Activated T-helper 1 cell treated with Interleukin-2 at 50 U/mL for 16 hours (primary cell): ENCODE results near the gene CBLN3.

Experiments used
- DNase-seq: peaks from one replicate; pipeline ENCODE4 v3.0.0-alpha.2; 2020; ENCODE audit warnings: low read depth

CBLN3 gene

GRCh38 chr14:24425704-24426103 lies 3.8 kb downstream of the CBLN3 start:
- DNase-seq = no peak

DNA sequence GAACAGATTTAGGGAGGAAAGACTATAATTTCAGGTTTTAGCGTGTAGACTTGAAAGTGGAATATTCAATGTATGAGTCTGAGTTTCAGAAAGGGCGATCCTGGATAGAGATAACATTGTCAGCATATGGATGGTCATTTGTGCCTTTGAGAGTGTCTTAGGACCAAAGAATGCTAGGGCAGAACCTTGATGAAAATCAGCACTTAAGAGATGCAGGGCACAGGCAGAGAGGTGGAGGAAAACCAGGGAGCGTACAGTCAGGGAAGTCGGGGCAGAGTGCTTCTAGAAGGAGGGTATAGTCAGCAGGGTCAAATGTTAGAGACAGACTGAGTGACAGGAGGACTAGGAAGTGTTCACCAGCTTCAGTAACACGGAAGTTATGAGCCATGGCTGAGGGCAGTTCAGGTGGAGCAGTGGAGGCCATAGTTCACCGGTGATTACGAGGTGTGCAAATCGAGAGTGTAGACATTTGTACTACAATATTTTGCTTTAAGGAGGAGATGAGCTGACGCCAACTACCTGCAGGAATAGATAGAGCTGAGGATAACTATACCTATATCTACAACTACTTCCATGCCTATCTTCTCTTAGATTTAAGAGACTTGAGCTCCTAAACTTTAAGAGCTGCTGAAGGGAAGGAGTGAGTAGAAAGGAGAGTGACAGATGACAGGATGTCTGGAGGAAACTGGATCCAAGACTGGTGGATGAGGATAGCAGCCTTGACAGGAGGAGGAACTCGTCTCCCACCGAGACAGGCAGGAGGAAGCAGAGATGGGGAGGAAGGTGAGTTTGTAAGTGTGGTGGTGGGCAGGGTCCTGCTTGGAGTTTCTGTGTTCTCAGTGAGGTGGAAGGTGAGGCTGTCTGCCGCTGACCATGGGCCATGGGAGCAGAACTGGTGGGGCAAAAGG lies 6.5 kb downstream of the CBLN3 start:
- no peak for DNase-seq

- DNase-seq = no peak
These were observed 7.2 kb downstream of the CBLN3 start for GRCh38 chr14:24422261-24422660.

GRCh38 chr14:24418492-24418873 lies 11.0 kb downstream of the CBLN3 start:
- DNase-seq = no peak

- DNase-seq = no peak
These were observed 11.5 kb downstream of the CBLN3 start for GRCh38 chr14:24417832-24418491.

DNA sequence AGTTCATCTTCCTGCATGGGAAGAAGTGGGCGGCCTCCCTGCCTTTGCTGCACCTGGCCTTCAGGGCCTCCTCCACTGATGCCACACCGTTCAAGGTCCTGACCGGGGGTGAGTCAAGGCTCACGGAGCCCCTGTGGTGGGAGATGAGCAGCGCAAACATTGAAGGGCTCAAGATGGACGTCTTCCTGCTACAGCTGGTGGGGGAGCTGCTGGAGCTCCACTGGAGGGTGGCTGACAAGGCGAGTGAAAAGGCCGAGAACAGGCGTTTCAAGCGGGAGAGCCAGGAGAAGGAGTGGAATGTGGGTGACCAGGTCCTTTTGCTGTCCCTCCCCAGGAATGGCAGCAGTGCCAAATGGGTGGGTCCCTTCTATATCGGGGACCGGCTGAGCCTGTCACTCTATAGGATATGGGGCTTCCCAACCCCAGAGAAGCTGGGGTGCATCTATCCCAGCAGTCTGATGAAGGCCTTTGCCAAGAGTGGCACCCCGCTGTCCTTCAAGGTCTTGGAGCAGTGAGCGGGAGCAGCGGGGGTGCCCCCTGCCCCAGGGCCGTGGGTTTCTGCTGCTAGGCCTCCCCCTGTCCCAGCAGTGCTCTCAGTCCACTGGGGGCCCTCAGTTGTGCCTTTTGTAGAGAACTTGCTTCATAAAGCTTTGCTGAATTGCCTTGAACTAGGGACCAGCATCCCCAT lies 12.4 kb downstream of the CBLN3 start:
- no peak for DNase-seq

GRCh38 chr14:24416254-24416931 lies 13.1 kb downstream of the CBLN3 start:
- no peak for DNase-seq

GRCh38 chr14:24415421-24416253 lies 13.8 kb downstream of the CBLN3 start:
- DNase-seq = no peak

GRCh38 chr14:24414732-24415420 lies 14.6 kb downstream of the CBLN3 start:
- DNase-seq = no peak

DNA sequence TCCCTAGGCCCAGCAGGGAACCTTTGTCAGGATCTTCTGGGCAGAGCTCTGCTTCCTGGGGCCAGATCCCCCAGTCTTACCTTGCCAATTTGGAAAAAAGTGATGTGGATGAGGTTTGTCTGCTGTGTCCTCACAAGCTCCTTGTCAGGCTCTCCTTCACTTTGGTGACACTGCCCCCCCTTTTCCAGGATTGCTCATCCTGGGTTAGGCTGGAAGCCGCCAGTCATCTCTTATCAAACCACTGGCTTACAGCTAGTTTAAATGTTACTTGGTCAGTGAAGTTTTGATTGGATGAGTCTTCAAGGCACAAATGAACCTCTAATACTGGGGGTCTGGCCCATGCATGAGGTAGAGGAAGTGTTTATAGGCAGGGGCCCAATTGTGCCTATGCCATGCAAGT lies 15.4 kb downstream of the CBLN3 start:
- no peak for DNase-seq

- DNase-seq = no peak
These were observed 17.8 kb downstream of the CBLN3 start for GRCh38 chr14:24411443-24412389.

DNA sequence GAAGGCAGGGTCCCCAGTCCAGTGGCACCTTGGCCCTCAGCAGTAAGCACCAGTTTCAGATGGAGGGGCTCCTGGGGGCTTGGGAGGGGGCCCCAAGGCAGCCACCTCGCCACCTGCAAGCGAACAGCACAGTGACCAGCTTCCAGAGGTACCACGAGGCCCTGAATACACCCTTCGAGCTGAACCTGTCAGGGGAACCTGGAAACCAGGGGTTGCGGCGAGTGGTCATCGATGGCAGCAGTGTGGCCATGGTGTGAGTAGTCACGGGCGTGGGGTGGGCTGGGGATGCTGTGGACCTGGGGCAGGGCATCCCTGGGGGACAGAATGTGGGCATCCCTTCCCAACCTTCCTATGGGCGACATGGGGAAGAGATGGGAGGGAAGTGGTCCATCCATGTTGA lies 19.5 kb downstream of the CBLN3 start:
- DNase-seq = no peak

DNA sequence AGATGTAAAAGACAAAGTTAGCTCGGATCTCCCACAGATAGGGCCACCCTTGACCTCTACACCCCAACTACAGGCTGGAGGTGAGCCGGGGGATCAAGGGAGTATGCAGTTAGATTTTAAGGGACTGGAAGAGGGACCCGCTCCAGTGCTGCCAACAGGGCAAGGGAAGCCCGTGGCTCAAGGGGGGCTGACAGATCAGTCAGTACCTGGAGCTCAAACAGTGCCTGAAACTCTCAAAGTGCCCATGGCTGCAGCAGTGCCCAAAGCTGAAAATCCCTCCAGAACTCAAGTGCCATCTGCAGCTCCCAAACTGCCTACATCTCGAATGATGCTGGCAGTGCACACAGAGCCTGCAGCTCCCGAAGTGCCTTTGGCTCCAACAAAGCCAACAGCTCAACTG lies 20.3 kb downstream of the CBLN3 start:
- no peak for DNase-seq

GRCh38 chr14:24408764-24409163 lies 20.7 kb downstream of the CBLN3 start:
- no peak for DNase-seq

DNA sequence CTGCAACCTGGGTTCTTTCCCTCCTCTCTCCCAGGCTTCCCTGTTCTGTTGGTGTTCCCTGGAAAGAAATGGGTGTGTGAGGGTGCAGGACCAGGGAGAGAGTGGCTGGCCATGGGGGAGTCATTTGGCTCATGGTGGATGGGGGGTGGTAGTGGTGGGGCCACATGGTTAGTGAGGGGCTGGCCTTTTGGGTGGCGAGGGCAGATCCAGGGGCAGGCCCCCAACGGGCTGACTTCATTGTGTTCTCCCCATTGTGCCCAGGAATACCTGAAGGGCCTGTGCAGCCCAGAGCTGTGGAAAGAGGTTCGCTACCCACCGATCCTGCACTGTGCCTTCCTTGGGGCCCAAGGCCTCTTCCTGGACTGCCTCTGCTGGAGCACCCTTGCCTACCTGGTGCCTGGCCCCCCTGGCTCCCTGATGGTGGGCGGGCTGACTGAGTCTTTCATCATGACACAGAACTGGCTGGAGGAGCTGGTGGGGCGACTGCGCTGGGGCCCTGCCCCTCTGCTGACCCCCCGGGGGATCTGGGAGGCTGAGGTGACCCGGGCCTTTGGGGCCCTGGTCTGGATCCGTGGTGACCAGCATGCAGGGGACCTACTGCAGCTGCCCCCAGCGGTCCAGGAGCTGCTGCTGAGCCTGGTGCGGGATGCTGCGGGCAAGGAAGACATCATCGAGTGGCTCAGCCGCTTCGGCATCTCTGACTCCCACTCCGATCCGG lies 21.7 kb downstream of the CBLN3 start:
- no peak for DNase-seq

DNA sequence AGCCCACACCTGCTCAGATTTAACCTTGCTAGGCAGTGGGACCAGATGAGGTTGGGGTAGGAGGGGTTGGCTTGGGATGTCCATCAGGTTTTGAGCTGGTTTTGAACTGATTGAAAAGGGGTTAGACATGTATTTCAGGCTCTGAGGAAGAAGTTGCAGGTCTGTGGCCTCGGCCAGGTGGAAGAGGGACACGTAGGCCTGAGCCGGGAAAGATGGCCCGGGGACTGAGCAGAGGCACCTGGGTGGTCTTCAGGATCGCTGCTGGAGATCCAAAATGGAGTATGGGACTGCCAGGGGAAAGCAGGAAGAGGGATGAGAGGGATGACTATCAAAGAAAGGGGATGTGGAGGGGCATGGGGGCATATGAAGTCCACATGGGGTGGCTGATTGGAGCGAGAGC lies 23.1 kb downstream of the CBLN3 start:
- DNase-seq = no peak

DNA sequence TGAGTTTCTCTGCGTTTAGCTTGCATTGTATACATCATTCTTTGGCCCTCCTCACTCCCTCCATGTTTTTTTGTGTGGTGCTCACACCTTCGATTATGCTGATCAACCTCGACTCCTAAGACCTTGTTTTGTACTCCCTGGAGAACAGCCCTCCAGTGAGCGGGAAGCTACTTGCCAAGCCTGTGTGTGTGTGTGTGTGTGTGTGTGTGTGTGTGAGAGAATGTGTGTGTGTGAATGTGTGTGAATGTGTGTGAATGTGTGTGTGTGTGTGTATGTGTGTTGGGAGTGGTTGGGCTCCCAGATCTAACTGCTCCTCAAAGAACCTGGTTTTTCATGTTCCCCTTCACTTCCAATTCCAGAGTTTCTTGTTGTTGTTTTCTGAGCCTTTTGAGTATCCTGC lies 24.7 kb downstream of the CBLN3 start:
- no peak for DNase-seq

- no peak for DNase-seq
These were observed 26.0 kb downstream of the CBLN3 start for GRCh38 chr14:24403294-24403998.
